HG02973 (cell line): ENCODE measurements around the gene CCND1.
"Not testable (repeated sequence)": the region's sequence is repeated elsewhere in the genome, so short reads cannot be mapped to it uniquely, and the experiment has no call there.

Experiments used
- ATAC-seq: cut with Tn5 transposase; IDR thresholded peaks from one replicate; pipeline ENCODE4 v1.9.1; 2021; ENCODE audit warnings: moderate library complexity; ENCODE audit not compliant: unreplicated experiment

Gene CCND1

DNA sequence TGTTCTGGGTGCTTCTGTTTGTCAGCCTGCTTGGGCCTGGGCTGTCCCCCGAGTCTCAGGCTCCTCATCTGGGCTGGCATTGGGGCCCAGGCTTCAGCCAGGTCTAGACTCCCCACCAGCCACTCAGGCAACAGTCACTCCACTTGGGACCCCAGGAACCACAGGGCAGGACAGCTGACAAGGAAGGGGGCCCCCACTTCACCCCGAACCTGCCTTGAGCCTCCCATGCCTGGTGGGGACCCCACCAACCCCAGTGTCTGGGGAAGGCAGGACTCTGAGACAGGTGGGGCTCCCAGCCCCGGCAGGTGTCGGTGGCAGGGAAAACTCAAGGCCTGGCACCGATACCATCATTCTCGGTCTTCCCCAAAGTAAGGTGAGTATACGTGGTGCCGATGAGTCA lies 45.9 kb downstream of the CCND1 start:
- no peak for ATAC-seq

- ATAC-seq, result not testable (repeated sequence)
Observed at GRCh38 chr11:69687969-69688771, 47.2 kb downstream of the CCND1 start.

DNA sequence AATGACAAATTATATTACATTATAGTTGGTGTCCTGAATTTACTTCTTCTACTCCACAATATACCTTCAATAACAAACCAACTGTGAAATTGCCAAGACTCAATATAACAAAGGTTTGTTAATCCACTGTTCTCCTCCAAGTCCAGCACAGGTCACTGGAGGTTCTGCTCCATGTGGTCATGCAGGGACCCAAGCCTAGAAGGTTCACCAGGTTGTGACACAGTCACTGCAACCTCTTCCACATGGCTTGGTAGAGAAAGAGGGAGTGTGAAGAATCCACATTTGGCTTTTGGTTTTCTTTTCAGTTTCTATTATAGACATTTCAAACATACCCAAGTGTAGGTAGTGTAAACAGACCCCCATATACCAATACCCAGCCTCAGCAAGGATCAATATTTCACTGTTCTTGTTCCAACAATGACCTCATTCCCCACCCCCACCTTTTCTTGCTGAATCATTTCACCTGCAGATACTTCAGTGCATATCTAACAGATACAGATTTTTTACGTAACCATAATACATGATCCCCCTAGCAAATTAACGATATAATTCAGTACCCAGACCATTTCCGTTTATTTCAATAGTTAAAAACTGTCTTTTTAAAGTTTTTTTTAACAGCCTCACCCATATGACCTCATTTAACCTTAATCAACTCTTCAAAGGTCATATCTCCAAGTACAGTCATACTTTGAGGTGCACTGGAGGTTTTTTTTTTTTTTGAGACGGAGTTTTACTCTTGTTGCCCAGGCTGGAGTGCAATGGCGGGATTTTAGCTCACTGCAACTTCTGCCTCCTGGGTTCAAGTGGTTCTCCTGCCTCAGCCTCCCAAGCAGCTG lies 48.7 kb downstream of the CCND1 start:
- ATAC-seq, result no peak

DNA sequence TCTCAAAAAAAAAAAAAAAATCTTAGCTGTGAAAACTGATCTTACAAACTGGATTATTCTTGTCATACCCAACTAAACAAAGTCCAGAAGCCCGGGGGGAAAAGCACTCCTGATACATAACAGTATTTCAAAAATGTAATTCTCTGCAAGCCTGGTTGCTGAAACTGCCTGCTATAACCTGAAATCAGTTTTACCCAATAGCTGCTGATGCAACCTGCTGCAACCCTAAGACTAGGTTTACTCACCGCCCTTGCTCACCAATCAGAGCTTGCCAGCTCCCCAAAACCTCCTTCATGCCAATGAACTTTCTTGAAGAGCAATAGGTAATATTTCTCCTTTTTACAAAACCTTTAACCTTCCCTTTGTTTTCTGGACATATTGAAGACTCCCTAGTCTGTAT lies 50.5 kb downstream of the CCND1 start:
- ATAC-seq, result no peak

- ATAC-seq, result no peak
Observed at GRCh38 chr11:69692422-69692821, 51.5 kb downstream of the CCND1 start.

- no peak for ATAC-seq
Observed at GRCh38 chr11:69694781-69695180, 53.8 kb downstream of the CCND1 start.

DNA sequence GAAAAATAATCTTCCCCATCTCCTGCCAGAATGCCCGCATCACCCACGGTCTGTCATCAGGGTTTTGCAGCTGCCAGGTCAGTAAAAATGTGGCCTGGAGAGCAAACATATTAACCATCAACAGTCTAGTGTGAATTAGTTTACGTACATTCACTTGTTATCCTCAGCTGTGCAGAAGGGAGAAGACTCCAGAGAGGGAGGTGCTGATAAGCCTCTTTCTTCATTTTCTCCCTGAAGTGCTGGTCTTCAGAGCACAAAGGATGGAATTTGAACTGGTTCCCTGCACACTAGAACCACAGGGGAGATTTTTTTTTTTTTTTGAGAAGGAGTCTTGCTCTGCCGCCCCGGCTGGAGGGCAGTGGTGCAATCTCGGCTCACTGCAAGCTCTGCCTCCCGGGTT lies 54.6 kb downstream of the CCND1 start:
- ATAC-seq, result no peak

- not testable (repeated sequence) for ATAC-seq
Observed at GRCh38 chr11:69695995-69696394, 55.0 kb downstream of the CCND1 start.

DNA sequence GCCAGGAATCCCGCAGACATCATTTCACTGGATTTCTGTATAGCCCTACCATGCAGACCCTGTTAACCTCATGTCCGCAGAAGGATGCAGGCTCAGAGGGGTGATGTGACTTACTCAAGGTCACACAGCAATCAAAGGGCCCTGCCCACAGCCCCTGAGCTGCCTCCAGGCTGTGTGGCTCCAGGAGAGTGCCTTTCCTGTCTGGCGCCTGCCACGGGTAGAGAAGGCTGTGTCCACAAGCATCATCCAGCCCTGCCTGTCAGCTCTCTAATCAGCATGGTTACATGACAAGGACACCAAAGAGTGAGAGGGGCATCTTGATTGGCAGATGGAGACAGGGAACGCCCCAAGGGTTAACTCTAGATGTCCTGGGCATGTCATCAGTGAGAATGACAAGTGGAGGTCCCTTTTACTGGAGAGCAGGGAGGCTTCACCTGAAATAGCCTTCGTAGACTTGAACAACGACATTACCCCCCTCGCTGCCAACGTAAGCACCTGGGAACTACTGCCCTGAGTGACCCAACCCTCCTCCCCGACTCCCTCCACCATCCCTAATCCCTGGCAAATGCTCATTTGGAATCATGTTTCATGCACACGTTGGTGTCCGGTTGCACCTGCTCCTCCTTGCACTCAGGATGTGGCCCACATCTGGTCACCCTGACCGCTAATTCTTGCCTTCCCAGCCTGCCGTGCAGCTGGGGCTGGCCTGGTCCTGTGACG lies 56.0 kb downstream of the CCND1 start:
- ATAC-seq, result no peak

DNA sequence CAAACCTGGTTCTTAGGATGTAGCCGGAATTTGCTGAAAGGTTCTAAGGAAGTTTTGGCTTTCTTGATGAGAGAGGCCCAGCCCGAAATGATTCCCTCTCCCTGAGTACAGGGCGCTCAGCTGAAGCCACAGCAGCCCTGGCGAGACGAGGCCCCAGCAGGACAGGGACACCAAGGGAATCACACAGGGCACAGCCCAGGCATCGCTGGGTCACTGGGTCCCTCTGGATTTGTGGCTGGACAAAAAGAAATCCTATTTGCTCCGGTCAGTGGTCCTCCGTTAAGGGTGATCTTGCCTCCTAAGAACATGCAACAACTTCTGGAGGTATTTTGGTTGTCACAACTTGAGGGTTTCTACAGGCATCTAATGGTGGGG lies 56.5 kb downstream of the CCND1 start:
- no peak for ATAC-seq

DNA sequence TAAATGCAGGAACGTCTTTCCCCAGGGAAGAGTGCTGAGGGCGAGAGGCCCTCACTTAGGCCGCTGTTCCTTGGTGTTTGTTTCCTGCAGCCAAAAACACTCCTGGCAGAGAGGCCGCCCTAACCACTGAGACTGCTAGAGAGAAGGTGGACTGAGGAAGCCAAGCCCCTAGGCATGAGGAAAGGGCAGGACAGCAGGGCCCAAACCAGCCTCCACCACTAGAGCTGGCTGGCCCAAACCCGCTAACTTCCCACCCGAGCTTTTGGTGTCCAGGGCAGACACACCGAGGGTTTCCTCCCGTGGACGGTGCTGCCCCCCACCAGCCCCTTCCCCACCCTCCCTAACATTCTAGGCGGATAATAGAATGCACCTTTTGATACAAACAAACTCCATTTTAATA lies 56.9 kb downstream of the CCND1 start:
- no peak for ATAC-seq

DNA sequence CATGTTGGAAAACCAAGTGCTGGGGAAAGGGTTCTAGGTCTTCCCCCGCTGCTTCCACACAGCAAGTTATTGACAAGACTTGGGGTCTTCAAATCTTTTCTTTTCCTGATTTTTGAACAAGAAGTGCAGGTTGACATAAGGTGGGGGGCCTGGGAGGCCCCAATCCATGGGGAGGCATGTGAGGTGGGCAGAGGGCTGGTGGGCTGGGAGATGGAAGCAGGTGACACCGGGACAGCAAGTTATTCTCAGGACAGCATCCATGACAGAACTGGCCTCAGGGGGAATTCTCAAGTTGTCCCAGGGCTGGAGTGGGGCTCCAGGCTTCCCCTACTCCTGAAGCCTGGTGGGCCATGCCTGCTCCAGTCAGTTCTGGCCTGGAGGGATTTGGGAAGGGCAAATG lies 57.4 kb downstream of the CCND1 start:
- ATAC-seq, result no peak

DNA sequence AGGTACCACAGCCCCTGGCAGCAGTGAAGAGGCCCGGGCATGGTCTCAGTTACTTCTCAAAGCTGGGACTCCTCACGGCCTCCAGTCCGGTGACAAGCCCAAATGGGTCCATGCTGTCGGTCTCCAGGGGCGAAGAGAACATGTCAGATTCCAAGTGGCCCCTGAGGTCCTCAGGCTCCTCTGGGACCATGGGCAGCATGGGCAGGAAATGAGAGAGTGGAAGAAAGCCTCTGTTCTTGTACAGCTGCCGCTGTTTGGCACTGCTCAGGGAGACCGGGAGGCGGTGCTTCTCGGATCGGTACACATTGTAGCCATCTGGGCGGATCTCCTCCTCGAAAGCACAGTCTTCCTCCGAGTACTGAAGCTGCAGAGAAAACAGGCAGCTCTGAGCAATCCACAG lies 58.3 kb downstream of the CCND1 start:
- no peak for ATAC-seq

- ATAC-seq, result no peak
Observed at GRCh38 chr11:69700278-69701140, 59.6 kb downstream of the CCND1 start.

DNA sequence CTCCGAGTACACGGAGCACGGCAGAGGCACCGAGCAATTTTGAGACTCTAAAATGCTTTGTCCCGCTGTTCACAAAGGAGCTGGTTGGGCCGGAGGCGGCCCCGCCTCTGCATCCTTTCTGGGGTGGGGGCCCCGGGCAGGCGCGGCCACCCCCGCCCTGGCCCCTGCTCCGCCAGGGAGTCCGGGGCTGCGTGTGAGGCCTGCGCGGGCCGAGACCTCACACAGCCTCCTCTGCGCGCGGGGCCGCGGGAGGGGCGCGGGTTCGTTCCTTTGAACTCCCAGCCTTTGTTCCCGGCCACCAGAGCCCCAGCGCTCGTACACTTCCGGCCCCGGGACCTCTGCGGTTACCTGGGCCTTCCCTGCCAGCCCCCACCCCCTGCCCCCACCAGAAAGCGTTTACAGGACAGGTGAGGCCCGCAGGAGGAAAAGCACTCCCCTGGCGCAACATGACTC lies 61.3 kb downstream of the CCND1 start:
- no peak for ATAC-seq

DNA sequence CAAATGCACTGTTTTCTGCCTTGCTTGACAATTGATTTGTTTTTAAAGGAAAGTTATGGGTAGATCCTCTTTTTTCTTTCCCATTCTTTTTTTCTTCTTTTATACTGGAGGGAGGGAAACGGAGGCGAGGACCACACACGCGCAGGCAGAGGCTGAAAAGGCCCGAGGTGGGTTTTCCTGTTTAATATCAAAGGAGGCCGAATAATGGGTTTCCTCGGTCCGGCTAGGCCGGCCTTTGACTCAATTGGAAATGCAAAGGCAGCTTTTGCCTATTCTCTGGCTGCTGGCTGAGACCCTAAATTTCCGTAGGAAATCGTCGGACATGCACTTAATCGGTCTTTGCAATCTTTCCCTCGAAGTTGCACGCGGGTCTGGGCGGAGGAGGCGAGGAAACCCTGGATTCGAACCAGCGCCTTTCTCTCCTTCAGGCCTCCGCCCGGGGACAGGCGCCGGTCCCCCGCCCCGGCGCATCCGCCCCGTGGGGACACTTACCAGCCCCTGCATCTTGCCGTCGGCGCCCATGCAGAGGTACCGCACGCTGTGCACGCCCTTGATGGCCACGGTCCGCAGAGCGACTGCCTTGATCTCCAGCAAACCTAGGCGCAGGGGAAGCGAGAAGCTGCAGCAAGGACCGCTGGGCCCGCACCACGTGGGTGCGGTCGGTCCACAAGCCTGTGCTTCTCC lies 62.0 kb downstream of the CCND1 start:
- no peak for ATAC-seq

GRCh38 chr11:69703453-69703767 lies 62.5 kb downstream of the CCND1 start:
- no peak for ATAC-seq
